H1 (cell line): ENCODE measurements around the gene FARS2. TPM values are rescaled to one million over a fixed set of nuclear protein-coding genes. Genes with fewer than 3 reads are reported as not detected.

ENCODE experiments used
- NANOG ChIP-seq: IDR thresholded peaks from 2 replicates; pipeline ENCODE4 v1.6.1; 2011; ENCODE audit warnings: low read length, low read depth, mild to moderate bottlenecking, inconsistent platforms; ENCODE audit not compliant: insufficient read depth, poor library complexity, severe bottlenecking
- POLR2A ChIP-seq, 2 experiments: IDR thresholded peaks; 1 replicate in 1 of 2; 2 replicates in 1 of 2; pipeline ENCODE4 v1.6.1; 2011; ENCODE audit warnings: low read depth in 2 of 2, low read length in 2 of 2, mild to moderate bottlenecking in 2 of 2; ENCODE audit errors: control extremely low read depth in 1 of 2
- RNF2 ChIP-seq: fragments of 200-900, 300-1000 bp; sonication (generic); IDR thresholded peaks from 2 replicates; pipeline ENCODE4 v1.7.1; 2016; ENCODE audit warnings: borderline replicate concordance, low read depth, mild to moderate bottlenecking, antibody characterized with exemption, low read length; ENCODE audit not compliant: poor library complexity, severe bottlenecking; ENCODE audit errors: missing control alignments
- RXRA ChIP-seq: IDR thresholded peaks from 2 replicates; pipeline ENCODE4 v1.6.1; 2011; ENCODE audit warnings: low read depth, mild to moderate bottlenecking, low read length, moderate library complexity; ENCODE audit not compliant: insufficient read depth
- polyA plus RNA-seq, 7 experiments: library from polyadenylated mRNA; depleted of rRNA in 3 of 7; stranded (reverse) in 5 of 7; unstranded in 2 of 7; fragments of >200 nt in 5 of 7; fragments of 200-250 nt in 2 of 7; gene quantifications; 1 replicate in 5 of 7; 2 replicates in 1 of 7; 4 replicates in 1 of 7; pipeline versions ENCODE4 v1.2.1 to v1.2.3, GENCODE V29; 2011 to 2013; ENCODE audit warnings: missing spikeins in 2 of 7, mixed read lengths in 2 of 7
- total RNA-seq: library from RNA; stranded (reverse); fragmentation: NEBNext Ultra II Directional; extraction: Animal tissue kit (Norgen Biotek cat#: 25700); gene quantifications from 2 replicates; pipeline ENCODE4 v1.2.1, GENCODE V29; 2021

Gene FARS2
- total and polyA plus RNA-seq, 2 of the 8 experiments (the other 6 are each of a cell fraction or from before 2014, with no cell fraction given), result 11.7 to 14.4 TPM

- TF ChIP-seq RXRA (no peak), NANOG (no peak), RNF2 (no peak), POLR2A (IDR thresholded peaks at IDR 0.05; ENCODE audit: control extremely low read depth in 1 of 2, low read depth in 2 of 2, low read length in 2 of 2) (no peak)
Measured at GRCh38 chr6:5587648-5588047, 326.3 kb downstream of the FARS2 start (continued).
